ENCODE results near the gene PTPRN2. TPM values are rescaled to one million over a fixed set of nuclear protein-coding genes. Genes with fewer than 3 reads are reported as not detected.

PTPRN2 gene
- total RNA-seq, 4 donors from 2014 or later: 6.6 to 10.7 (median 8.2) TPM

- no peaks in the 10 kb centered on the region for H3K4me1 ChIP-seq
- WGBS, 2 donors: 85 to 87% methylated on average over 16 to 18 of the region's 18 CpGs
- peaks cover 0 to 33% (median 0%) of the 10 kb centered on the region in 4 donors for H3K9me3 ChIP-seq
- DNase-seq (ENCODE audit: low spot score in 2 of 2): no peak
- TF ChIP-seq POLR2A (IDR thresholded peaks at IDR 0.05) (no peak), EP300 (IDR thresholded peaks at IDR 0.05) (no peak), CTCF (IDR thresholded peaks at IDR 0.05) (no peak)
- H3K27me3 ChIP-seq: no peaks in the 10 kb centered on the region
- no peak overlapping the region for H3K27ac ChIP-seq
- no peak overlapping the region for H3K4me3 ChIP-seq
- no peaks in the 10 kb centered on the region for H3K36me3 ChIP-seq
These were observed 449.9 kb downstream of the PTPRN2 start for GRCh38 chr7:158137516-158138328.

GRCh38 chr7:158135931-158136330 is 451.7 kb downstream of the PTPRN2 start:
- Histone ChIP-seq H3K4me3 (no peak overlapping the region), H3K4me1 (no peaks in the 10 kb centered on the region), H3K27ac (no peak overlapping the region), H3K36me3 (no peaks in the 10 kb centered on the region), H3K27me3 (no peaks in the 10 kb centered on the region), H3K9me3 (peaks cover 0 to 23% (median 0%) of the 10 kb centered on the region in 4 donors)
- TF ChIP-seq CTCF (IDR thresholded peaks at IDR 0.05) (no peak), POLR2A (IDR thresholded peaks at IDR 0.05) (no peak), EP300 (IDR thresholded peaks at IDR 0.05) (no peak)
- DNase-seq (ENCODE audit: low spot score in 2 of 2): no peak
- WGBS, 2 donors: 79 to 86% methylated on average over 16 of the region's 16 CpGs

GRCh38 chr7:158134824-158135223 is 452.8 kb downstream of the PTPRN2 start:
- 77 to 83% methylated on average over 4 of the region's 4 CpGs for WGBS, 2 donors
- DNase-seq (ENCODE audit: low spot score in 2 of 2): no peak
- no peak for TF ChIP-seq POLR2A (IDR thresholded peaks at IDR 0.05)
- no peak for TF ChIP-seq EP300 (IDR thresholded peaks at IDR 0.05)
- TF ChIP-seq CTCF (IDR thresholded peaks at IDR 0.05): no peak
- Histone ChIP-seq H3K27ac (no peak overlapping the region), H3K36me3 (no peaks in the 10 kb centered on the region), H3K27me3 (no peaks in the 10 kb centered on the region), H3K4me3 (no peak overlapping the region), H3K9me3 (peaks cover 0 to 22% (median 0%) of the 10 kb centered on the region in 4 donors), H3K4me1 (no peaks in the 10 kb centered on the region)

- Histone ChIP-seq H3K4me3 (no peak overlapping the region), H3K9me3 (peaks cover 0 to 22% (median 0%) of the 10 kb centered on the region in 4 donors), H3K27ac (no peak overlapping the region), H3K4me1 (no peaks in the 10 kb centered on the region), H3K36me3 (no peaks in the 10 kb centered on the region), H3K27me3 (no peaks in the 10 kb centered on the region)
- TF ChIP-seq CTCF (IDR thresholded peaks at IDR 0.05) (no peak), EP300 (IDR thresholded peaks at IDR 0.05) (no peak), POLR2A (IDR thresholded peaks at IDR 0.05) (no peak)
- no peak for DNase-seq (ENCODE audit: low spot score in 2 of 2)
- 86 to 90% methylated on average over 36 of the region's 36 CpGs for WGBS, 2 donors
These were observed 453.9 kb downstream of the PTPRN2 start for GRCh38 chr7:158133515-158134271.

- 92 to 94% methylated on average over 21 of the region's 21 CpGs for WGBS, 2 donors
- DNase-seq (ENCODE audit: low spot score in 2 of 2): no peak
These were observed 454.6 kb downstream of the PTPRN2 start for GRCh38 chr7:158133057-158133456.

More at GRCh38 chr7:158133057-158133456, 454.6 kb downstream of the PTPRN2 start:
- H3K27ac ChIP-seq: no peak overlapping the region
- TF ChIP-seq EP300 (IDR thresholded peaks at IDR 0.05): no peak
- TF ChIP-seq CTCF (IDR thresholded peaks at IDR 0.05): no peak
- no peak for TF ChIP-seq POLR2A (IDR thresholded peaks at IDR 0.05)
- no peaks in the 10 kb centered on the region for H3K27me3 ChIP-seq
- H3K36me3 ChIP-seq: no peaks in the 10 kb centered on the region
- no peaks in the 10 kb centered on the region for H3K4me1 ChIP-seq
- no peak overlapping the region for H3K4me3 ChIP-seq
- H3K9me3 ChIP-seq: peaks cover 0 to 22% (median 0%) of the 10 kb centered on the region in 4 donors
